GM19438 (cell line): ENCODE measurements around the gene MAPK8IP3.
"Not testable (repeated sequence)": the region's sequence is repeated elsewhere in the genome, so short reads cannot be mapped to it uniquely, and the experiment has no call there.

ENCODE experiments used
- ATAC-seq: cut with Tn5 transposase; IDR thresholded peaks from one replicate; pipeline ENCODE4 v1.9.1; 2021; ENCODE audit warnings: low read depth; ENCODE audit not compliant: unreplicated experiment

MAPK8IP3 gene

DNA sequence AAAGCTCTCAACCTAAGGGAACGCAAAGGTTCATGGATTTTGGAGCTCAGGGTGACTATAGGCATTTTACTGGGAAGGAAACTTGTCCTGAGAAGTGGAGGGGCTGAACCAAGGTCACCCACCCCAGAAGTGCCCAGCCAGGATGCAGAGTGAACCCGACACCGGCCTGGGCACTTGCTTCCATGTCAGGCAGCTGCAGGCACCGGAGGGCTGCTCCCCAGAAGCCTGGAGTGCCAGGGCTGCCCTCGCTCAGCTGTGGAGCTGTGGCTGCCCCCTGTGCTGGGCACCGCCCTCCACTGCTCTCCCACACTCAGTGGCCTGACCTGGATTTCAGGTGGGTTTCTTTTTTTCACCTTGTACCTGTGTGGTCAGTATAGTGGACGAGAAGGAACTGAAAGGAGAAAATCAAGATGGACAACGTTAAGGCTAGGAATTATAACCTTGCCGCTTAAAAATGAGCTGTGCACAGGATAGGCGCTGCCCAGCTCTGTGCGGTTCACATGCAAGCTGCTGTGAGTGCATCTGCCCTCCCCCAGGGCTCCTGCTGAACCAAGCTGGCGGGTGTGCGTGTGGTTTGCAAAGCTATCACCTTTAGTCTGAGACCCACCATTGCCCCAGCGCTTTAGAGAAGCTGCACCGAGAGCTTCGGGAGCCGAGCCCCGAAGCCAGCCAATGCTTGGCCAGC is 2.2 kb downstream of the MAPK8IP3 start:
- ATAC-seq: no peak

DNA sequence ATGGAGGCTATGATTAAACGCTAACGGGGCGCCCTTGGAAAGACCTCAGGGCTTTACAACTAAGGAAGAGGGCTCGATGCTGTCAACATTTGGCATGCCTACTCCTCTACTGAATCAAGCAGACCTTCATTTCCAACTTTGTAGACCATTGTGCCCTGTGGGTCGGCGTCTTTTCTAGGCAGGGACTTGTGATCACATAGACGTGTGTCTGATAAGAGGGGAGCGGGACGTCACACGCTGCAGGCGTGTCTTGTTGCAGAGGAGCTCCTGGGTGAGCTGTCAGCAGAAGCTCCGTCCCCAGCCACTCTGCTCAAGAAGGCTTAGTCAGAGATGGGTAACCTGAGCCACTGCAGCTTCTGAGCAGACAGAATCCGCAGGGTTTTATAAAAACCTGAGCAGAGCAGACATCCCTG is 2.8 kb downstream of the MAPK8IP3 start:
- ATAC-seq: no peak

DNA sequence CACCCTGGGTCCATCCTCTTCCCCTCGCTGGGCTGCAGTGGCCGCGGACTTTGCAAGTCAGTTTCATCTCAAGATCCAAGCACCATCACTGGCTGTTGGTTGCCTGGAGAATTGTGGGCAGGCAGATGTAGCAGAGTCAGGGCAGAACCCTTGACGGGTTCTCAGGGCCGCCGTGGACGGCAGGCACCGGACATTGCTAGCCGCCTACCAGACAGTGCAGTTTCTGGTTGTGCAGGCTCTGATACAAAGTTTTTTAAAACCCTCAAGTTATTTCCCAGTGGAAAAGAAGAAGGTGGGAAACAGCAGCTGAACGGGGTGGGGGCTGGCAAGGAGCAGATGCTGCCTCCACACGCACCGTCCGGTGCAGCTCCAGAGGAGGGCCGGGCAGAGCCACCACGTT is 3.4 kb downstream of the MAPK8IP3 start:
- ATAC-seq: no peak

- ATAC-seq: no peak
Measured at GRCh38 chr16:1710811-1711507, 5.0 kb downstream of the MAPK8IP3 start.

GRCh38 chr16:1712791-1713261 is 6.8 kb downstream of the MAPK8IP3 start:
- no peak for ATAC-seq

DNA sequence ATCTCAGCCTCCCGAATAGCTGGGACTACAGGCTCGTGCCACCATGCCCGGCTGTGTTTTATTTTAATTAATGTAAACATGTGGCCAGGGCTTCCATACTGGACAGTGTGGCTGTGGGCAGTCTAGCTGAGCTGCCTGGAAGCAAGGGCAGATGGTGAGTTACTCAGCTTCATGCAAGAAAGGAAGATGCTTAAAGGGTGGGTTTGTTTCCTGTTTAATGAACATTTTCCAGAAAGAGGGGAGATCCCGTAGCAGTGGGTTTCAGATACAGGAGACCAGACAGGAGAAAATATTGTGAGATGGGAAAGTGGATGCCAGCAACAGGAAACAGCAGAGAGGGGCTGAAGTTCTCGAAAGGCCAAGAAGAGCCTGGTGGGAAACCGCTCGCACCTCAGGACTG is 7.3 kb downstream of the MAPK8IP3 start:
- ATAC-seq: no peak

DNA sequence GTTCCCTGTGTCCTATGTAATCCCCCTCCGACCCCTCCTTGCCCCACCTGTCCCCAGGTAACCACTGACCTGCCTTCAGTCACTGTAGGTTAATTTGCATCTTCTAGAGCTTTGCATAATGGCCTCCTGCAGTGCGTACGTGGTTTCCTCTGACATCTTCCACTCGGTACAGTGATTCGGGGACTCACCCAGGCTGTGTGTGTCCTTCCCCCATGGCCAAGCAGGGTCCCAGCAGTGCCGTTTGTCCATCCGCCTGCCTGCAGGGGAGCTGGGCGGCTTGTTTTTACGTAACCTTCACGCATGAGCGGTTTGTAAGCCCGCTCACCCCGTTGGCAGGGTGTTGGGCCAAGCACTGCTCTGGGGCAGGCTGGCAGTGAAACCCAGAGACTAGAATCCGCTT is 7.9 kb downstream of the MAPK8IP3 start:
- no peak for ATAC-seq

DNA sequence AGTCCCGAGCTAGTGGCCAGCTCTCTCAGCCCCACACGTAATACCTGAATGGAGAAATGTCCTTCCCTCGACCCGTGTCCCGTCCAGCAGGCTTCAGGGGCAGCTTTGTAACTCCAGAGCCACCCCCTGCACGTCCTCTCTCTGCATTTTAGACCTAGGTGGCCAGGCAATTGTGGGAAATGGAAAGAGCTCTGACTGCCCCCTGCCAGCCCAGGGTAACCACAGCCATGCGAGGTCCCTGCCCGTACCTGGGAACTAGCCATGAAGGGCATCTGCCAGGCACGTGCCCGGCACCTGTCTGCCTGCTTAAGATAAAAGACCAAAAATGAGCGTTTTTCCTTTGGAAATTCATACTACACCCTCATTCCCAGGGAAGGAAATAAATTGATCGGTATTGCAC is 9.2 kb downstream of the MAPK8IP3 start:
- ATAC-seq: no peak

- not testable (repeated sequence) for ATAC-seq
Measured at GRCh38 chr16:1718236-1718635, 12.2 kb downstream of the MAPK8IP3 start.

DNA sequence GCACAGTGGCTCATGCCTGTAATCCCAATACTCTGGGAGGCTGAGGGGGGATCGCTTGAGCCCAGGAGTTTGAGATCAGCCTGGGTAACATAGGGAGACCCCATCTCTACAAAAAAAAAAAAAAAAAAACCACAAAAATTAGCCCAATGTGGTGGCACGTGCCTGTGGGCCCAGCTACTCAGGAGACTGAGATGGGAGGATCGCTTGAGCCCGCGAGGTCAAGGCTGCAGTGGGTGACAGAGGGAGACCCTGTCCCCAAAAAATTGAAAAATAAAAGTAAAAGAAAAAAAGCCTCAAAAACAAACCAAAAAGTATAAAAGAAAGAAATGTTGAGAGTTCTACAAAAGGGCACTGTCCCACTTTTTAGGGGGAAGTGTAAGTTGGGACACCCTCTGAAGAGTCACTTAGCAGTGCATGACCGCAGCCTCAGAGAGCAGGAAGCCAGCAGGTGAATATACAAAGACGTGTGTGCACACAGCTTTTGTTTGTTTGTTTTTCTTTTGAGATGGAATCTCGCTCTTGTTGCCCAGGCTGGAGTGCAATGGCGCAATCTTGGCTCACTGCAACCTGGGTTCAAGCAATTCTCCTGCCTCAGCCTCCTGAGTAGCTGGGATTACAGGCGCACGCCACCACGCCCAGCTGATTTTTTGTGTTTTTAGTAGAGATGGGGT is 13.7 kb downstream of the MAPK8IP3 start:
- ATAC-seq: not testable (repeated sequence)

DNA sequence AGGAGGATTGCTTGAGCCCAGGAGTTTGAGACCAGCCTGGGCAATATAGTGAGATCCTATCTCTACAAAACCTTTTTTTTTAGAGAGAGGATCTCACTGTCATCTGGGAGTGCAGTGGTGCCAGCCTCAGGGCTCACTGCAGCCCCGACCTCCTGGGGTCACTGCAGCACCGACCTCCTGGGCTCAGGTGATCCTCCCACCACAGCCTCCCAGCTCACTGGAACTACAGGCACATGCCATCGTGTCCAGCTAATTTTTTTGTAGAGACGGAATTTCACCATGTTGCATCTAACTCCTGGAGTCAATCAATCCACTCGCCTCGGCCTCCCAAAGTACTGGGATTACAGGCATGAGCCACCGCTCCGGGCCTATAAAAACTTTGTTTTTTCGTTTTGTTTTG is 15.4 kb downstream of the MAPK8IP3 start:
- ATAC-seq: no peak

- no peak for ATAC-seq
Measured at GRCh38 chr16:1723450-1724147, 17.6 kb downstream of the MAPK8IP3 start.

DNA sequence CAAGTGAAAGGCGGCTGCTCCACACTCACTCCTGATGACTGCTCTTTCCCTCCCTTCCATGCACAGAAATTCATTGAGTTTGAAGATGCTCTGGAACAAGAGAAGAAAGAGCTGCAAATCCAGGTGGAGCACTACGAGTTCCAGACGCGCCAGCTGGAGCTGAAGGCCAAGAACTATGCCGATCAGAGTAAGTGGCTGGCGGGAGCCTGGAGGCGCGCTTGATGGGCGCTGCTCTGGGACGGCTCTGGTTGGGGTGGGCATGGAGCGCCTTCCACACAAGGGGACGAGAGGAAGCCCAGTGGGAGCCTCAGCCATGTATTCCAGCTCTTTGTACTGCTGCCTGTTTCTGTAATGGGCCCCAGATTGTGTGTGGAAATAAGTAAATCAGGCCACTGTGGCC is 18.5 kb downstream of the MAPK8IP3 start:
- no peak for ATAC-seq

- ATAC-seq: no peak
Measured at GRCh38 chr16:1726661-1727502, 20.9 kb downstream of the MAPK8IP3 start.

- ATAC-seq: no peak
Measured at GRCh38 chr16:1727651-1728624, 21.9 kb downstream of the MAPK8IP3 start.

- no peak for ATAC-seq
Measured at GRCh38 chr16:1729026-1729425, 23.0 kb downstream of the MAPK8IP3 start.

DNA sequence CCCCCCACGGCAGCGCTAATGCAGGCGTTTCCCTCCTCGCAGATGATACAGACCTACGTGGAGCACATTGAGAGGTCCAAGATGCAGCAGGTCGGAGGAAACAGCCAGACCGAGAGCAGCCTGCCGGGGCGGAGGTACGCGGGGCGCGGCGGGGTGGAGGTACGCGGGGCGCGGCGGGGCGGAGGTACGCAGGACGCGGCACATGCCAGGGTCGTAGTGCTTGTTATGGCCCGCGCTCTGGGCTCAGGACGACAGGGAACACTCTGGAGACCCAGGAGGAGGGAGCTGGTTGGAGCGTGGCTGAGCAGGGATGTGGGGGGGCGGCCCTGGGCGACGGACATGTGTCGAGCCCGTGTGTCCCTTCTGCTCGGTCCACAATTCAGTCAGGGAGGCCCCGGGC is 23.4 kb downstream of the MAPK8IP3 start:
- ATAC-seq: no peak

DNA sequence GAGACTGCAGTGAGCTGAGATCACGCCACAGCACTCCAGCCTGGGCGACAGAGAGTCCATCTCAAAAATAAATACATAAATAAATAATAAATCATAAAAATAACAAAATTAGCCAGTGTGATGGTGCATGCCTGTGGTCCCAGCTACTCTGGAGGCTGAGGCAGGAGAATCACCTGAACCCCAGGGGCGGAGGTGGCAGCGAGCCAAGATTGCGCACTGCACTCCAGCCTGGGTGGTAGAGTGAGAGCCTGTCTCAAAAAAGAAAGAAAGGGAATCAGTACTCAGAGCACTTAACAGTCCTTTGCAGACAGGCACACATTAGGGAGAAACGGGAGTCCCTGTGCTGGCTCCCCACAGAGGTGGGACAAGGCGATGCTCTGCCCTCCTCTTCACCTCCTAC is 25.1 kb downstream of the MAPK8IP3 start:
- no peak for ATAC-seq

DNA sequence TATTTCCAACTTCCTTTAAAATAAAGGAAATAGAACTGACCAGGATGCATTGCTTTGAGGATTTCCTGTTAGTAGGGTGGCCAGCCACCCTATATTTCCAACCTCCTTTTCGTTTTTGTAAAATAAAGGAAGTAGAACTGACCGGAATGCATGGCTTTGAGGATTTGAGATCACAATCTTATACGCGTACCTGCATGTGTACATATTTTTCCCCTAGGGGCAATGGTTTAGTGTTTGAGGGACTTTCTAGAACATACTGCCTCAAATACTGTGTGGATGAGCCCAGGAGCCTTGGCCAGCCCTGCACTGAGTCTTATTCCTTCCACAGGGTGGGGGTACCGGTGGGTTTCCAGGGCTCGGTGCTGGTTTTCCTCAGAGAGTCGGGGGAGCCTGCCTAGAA is 25.6 kb downstream of the MAPK8IP3 start:
- ATAC-seq: no peak
